NCI-H1092 treated with DMSO at 0.1 percent for 48 hours (cell line): Measurements from ENCODE around the gene TLK1.

ENCODE experiments used
- DNase-seq: peaks from one replicate; lab custom pipeline; 2025; lab: John Stamatoyannopoulos, UW

The TLK1 gene

GRCh38 chr2:170966648-170967396 is 193.9 kb downstream of the TLK1 start:
- no peak for DNase-seq

GRCh38 chr2:170965446-170966225 is 195.1 kb downstream of the TLK1 start:
- no peak for DNase-seq

- DNase-seq = no peak
Observed at GRCh38 chr2:170963386-170963785, 197.3 kb downstream of the TLK1 start.

GRCh38 chr2:170953941-170954340 is 206.8 kb downstream of the TLK1 start:
- no peak for DNase-seq

GRCh38 chr2:170950221-170950761 is 210.4 kb downstream of the TLK1 start:
- no peak for DNase-seq

GRCh38 chr2:170949415-170949814 is 211.3 kb downstream of the TLK1 start:
- DNase-seq = no peak

- DNase-seq = no peak
Observed at GRCh38 chr2:170944545-170944944, 216.1 kb downstream of the TLK1 start.

- DNase-seq = no peak
Observed at GRCh38 chr2:170943596-170943995, 217.1 kb downstream of the TLK1 start.

GRCh38 chr2:170943041-170943440 is 217.7 kb downstream of the TLK1 start:
- no peak for DNase-seq

- DNase-seq = no peak
Observed at GRCh38 chr2:170942615-170943014, 218.1 kb downstream of the TLK1 start.
